Measurements from ENCODE around the gene ONECUT2. TPM values are rescaled to one million over a fixed set of nuclear protein-coding genes. Genes with fewer than 3 reads are reported as not detected.

Gene ONECUT2
- total RNA-seq, 1 experiment from 2014 or later: 1.2 TPM

DNA sequence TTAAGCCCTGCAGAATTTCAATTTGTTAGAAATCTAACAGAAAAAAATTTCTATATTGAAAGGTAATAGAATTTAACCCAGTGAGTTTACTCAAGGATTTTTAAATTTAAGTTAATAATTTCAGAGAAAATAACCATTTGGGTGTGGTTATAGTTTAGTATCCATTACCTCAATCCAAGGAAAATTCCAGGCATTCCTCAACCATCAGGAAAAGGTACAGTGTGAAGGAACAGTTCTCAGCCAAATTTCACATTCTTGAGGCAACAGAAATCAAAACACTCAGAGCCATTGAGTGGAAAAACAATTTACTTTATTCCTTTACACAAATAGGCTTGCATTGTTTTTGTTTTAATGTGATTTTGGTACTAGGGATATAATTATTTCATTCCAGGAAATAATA lies 45.6 kb downstream of the ONECUT2 start:
- CTCF ChIA-PET: no interaction called here
- Histone ChIP-seq H3K27ac (ENCODE audit: low read depth, low read length, poor library complexity, severe bottlenecking) (no peak overlapping the region), H3K4me3 (ENCODE audit: low read depth, low read length, poor library complexity, severe bottlenecking) (no peak overlapping the region), H3K9me3 (ENCODE audit: low read depth, low read length, poor library complexity, severe bottlenecking) (no peaks in the 10 kb centered on the region), H3K27me3 (replicated peaks; ENCODE audit: insufficient read depth, low read depth, low read length, poor library complexity) (peaks cover 45% of the 10 kb centered on the region), H3K4me1 (ENCODE audit: insufficient read depth, low read length, poor library complexity, severe bottlenecking) (no peaks in the 10 kb centered on the region), H3K36me3 (ENCODE audit: insufficient read depth, low read length, poor library complexity, severe bottlenecking) (no peaks in the 10 kb centered on the region)
- intact Hi-C loops (cut with micrococcal nuclease; ENCODE audit: unreplicated experiment): no loop called here
- POLR2A ChIA-PET (ENCODE audit: low non-redundant PET): no interaction called here
- BruUV-seq (replicated peaks): no TSS peak
- DNase-seq (ENCODE audit: low spot score): no peak
- no peak for TF ChIP-seq EZH2 (IDR thresholded peaks at IDR 0.05; ENCODE audit: borderline replicate concordance, low read depth, low read length, poor library complexity, severe bottlenecking)
- TF ChIP-seq, protein P1, sequence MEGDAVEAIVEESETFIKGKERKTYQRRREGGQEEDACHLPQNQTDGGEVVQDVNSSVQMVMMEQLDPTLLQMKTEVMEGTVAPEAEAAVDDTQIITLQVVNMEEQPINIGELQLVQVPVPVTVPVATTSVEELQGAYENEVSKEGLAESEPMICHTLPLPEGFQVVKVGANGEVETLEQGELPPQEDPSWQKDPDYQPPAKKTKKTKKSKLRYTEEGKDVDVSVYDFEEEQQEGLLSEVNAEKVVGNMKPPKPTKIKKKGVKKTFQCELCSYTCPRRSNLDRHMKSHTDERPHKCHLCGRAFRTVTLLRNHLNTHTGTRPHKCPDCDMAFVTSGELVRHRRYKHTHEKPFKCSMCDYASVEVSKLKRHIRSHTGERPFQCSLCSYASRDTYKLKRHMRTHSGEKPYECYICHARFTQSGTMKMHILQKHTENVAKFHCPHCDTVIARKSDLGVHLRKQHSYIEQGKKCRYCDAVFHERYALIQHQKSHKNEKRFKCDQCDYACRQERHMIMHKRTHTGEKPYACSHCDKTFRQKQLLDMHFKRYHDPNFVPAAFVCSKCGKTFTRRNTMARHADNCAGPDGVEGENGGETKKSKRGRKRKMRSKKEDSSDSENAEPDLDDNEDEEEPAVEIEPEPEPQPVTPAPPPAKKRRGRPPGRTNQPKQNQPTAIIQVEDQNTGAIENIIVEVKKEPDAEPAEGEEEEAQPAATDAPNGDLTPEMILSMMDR (conservative IDR thresholded peaks at IDR 0.05; ENCODE audit: low read depth, low read length): no peak

- no peak overlapping the region for H3K27ac ChIP-seq (ENCODE audit: low read depth, low read length, poor library complexity, severe bottlenecking)
- no TSS peak for BruUV-seq (replicated peaks)
- POLR2A ChIA-PET (ENCODE audit: low non-redundant PET): no interaction called here
- TF ChIP-seq, protein P1 (conservative IDR thresholded peaks at IDR 0.05; ENCODE audit: low read depth, low read length): no peak
- no peak for TF ChIP-seq EZH2 (IDR thresholded peaks at IDR 0.05; ENCODE audit: borderline replicate concordance, low read depth, low read length, poor library complexity, severe bottlenecking)
- no peaks in the 10 kb centered on the region for H3K9me3 ChIP-seq (ENCODE audit: low read depth, low read length, poor library complexity, severe bottlenecking)
- intact Hi-C loops (cut with micrococcal nuclease; ENCODE audit: unreplicated experiment): no loop called here
- CTCF ChIA-PET: no interaction called here
- no peaks in the 10 kb centered on the region for H3K4me1 ChIP-seq (ENCODE audit: insufficient read depth, low read length, poor library complexity, severe bottlenecking)
- H3K36me3 ChIP-seq (ENCODE audit: insufficient read depth, low read length, poor library complexity, severe bottlenecking): no peaks in the 10 kb centered on the region
- DNase-seq (ENCODE audit: low spot score): no peak
- no peaks in the 10 kb centered on the region for H3K27me3 ChIP-seq (replicated peaks; ENCODE audit: insufficient read depth, low read depth, low read length, poor library complexity)
- no peak overlapping the region for H3K4me3 ChIP-seq (ENCODE audit: low read depth, low read length, poor library complexity, severe bottlenecking)
These were observed 62.5 kb downstream of the ONECUT2 start for GRCh38 chr18:57497372-57498294.

DNA sequence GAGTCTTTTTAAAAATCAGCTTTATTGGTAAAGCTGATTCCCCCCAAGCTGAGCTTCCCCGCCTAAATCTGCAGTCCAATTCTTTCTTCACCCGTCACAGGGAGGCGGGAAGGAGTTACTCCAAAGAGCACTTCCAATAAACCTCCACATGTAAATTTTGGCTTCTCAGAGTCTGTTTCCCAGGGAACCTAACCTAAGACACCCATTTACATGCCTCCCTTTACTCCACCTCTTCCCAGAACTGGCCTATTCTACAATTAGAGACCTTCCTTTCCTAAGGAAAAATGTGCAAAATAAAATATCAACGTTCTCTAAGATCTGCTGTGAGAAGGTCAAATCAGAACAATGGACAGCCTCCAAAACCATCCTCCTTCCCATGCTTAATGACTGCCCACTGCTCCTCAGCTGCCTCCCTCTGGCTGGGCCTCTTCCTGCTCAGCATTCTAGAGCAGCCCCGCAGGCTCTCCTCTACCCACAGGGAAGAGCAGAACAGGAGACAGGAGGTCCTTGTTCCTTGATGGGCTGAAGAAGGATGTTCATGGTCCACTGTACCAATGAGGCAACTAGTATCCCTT lies 63.6 kb downstream of the ONECUT2 start:
- CTCF ChIA-PET: no interaction called here
- DNase-seq (ENCODE audit: low spot score): no peak
- BruUV-seq (replicated peaks): no TSS peak
- H3K36me3 ChIP-seq (ENCODE audit: insufficient read depth, low read length, poor library complexity, severe bottlenecking): no peaks in the 10 kb centered on the region
- H3K27ac ChIP-seq (ENCODE audit: low read depth, low read length, poor library complexity, severe bottlenecking): no peak overlapping the region
- POLR2A ChIA-PET (ENCODE audit: low non-redundant PET): no interaction called here
- no peak for TF ChIP-seq EZH2 (IDR thresholded peaks at IDR 0.05; ENCODE audit: borderline replicate concordance, low read depth, low read length, poor library complexity, severe bottlenecking)
- TF ChIP-seq, protein P1 (conservative IDR thresholded peaks at IDR 0.05; ENCODE audit: low read depth, low read length): no peak
- no peaks in the 10 kb centered on the region for H3K9me3 ChIP-seq (ENCODE audit: low read depth, low read length, poor library complexity, severe bottlenecking)
- no peaks in the 10 kb centered on the region for H3K4me1 ChIP-seq (ENCODE audit: insufficient read depth, low read length, poor library complexity, severe bottlenecking)
- H3K27me3 ChIP-seq (replicated peaks; ENCODE audit: insufficient read depth, low read depth, low read length, poor library complexity): peaks cover 2% of the 10 kb centered on the region
- intact Hi-C loops (cut with micrococcal nuclease; ENCODE audit: unreplicated experiment): no loop called here
- H3K4me3 ChIP-seq (ENCODE audit: low read depth, low read length, poor library complexity, severe bottlenecking): no peak overlapping the region
